Urinary bladder (tissue), 4 donors: ENCODE results near the gene METTL9. TPM values are rescaled to one million over a fixed set of nuclear protein-coding genes. Genes with fewer than 3 reads are reported as not detected.
"Not testable (repeated sequence)": the region's sequence is repeated elsewhere in the genome, so short reads cannot be mapped to it uniquely, and the experiment has no call there.

Source experiments
- DNase-seq: peaks from one replicate; pipeline ENCODE4 v3.0.0-alpha.2; 2015; ENCODE audit errors: extremely low spot score
- H3K27ac ChIP-seq: one replicate; pipeline ENCODE4 v1.5.1; 2013; ENCODE audit warnings: low read depth, mild to moderate bottlenecking, moderate library complexity
- H3K36me3 ChIP-seq: one replicate; pipeline ENCODE4 v1.6.1; 2013; ENCODE audit warnings: mild to moderate bottlenecking, moderate library complexity; ENCODE audit not compliant: insufficient read depth
- H3K4me1 ChIP-seq: one replicate; pipeline ENCODE4 v1.6.1; 2013; ENCODE audit warnings: mild to moderate bottlenecking, moderate library complexity; ENCODE audit not compliant: insufficient read depth
- H3K4me3 ChIP-seq: one replicate; pipeline ENCODE4 v1.5.1; 2013; ENCODE audit warnings: low read depth, low read length
- WGBS: extraction: QIAGEN DNeasy Blood & Tissue Kit; methylation state at CpG from one replicate; pipeline ENCODE4 v1.1.7; 2013; 5-methylcytosine and 5-hydroxymethylcytosine counted together
- polyA plus RNA-seq: library from polyadenylated mRNA; stranded (reverse); fragments of 200-250 nt; gene quantifications from one replicate; pipeline ENCODE4 v1.2.3, GENCODE V29; 2013
- total RNA-seq: library from RNA; depleted of rRNA; stranded (reverse); fragments of >200 nt; gene quantifications from one replicate; pipeline ENCODE4 v1.2.3, GENCODE V29; 2014
- donor health status: healthy with polysubstance abuse.
- donor health status: healthy.

METTL9 gene
- total and polyA plus RNA-seq, 2 donors, result 66.2 to 163 TPM

- 67% methylated on average over 7 of the region's 7 CpGs for WGBS
- no peak for DNase-seq
- no peak overlapping the region for H3K4me3 ChIP-seq
- no peak overlapping the region for H3K27ac ChIP-seq
- H3K36me3 ChIP-seq, result no peaks in the 10 kb centered on the region
- no peaks in the 10 kb centered on the region for H3K4me1 ChIP-seq
These were observed 43.5 kb downstream of the METTL9 start for GRCh38 chr16:21642861-21643260.

DNA sequence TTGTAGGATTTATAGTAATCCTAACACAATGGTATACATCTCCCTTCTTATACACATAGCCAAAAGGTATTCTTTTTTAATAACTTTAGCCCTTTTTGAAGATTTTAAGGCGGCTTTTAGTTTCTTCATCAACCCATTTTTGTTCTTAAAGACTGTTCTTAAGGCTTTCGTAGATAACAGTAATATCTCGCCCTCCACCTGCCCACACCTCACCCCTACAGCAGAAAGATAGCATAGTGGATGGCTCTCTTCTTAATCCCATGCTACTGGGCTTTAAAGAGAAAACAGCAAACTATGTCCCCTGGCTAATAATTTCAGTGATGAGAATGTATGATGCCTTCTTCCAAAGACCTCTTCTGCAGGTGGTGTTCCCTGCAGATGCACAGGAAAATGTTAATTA is 44.4 kb downstream of the METTL9 start:
- WGBS, result 99% methylated on average over 3 of the region's 3 CpGs
- DNase-seq, result no peak
- no peak overlapping the region for H3K27ac ChIP-seq
- no peaks in the 10 kb centered on the region for H3K36me3 ChIP-seq
- H3K4me3 ChIP-seq, result no peak overlapping the region
- no peaks in the 10 kb centered on the region for H3K4me1 ChIP-seq

- no peak for DNase-seq
- Histone ChIP-seq H3K4me3 (no peak overlapping the region), H3K4me1 (no peaks in the 10 kb centered on the region), H3K27ac (no peak overlapping the region), H3K36me3 (no peaks in the 10 kb centered on the region)
- 68% methylated on average over 4 of the region's 4 CpGs for WGBS
These were observed 45.3 kb downstream of the METTL9 start for GRCh38 chr16:21644674-21645073.

DNA sequence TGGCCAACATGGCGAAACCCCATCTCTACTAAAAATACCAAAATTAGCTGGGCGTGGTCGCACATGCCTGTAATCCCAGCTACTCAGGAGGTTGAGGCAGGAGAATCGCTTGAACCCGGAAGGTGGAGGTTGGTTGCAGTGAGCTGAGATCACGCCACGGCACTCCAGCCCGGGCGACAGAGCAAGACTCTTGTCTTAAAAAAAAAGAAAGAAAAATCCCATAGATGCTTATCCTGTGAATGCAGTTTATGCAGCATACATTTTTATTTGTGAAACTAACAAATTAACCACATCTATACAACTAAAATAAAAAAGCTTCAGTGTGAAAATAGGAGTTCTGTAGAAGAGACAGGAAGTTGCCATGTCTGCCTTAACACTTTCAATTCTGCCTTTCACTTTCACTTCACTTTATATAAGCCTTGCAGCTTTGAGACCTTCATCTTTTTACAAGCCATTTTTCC is 45.9 kb downstream of the METTL9 start:
- Histone ChIP-seq H3K27ac (no peak overlapping the region), H3K36me3 (no peaks in the 10 kb centered on the region), H3K4me3 (peak overlapping the region; percentile 23), H3K4me1 (no peaks in the 10 kb centered on the region)
- DNase-seq, result no peak
- WGBS, result 65% methylated on average over 9 of the region's 9 CpGs

DNA sequence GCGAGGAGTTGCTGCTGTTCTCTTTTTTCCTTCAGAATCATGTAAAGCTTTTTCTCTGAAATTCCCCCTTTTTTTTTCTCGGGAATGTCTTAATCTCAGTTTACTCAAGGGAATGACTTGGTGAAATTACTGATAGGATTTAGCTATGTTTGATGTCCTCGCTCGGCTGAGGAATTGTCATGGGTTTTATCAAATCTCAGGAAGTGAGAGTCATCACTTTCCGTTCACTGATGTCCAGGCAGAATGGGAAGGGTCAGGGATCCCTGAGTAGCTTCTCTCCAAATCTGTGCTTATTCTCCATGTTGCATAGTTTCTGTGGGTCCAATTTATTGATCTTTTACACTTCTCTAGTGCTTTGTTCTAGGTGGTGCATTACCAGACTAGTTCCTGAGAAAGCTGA is 46.7 kb downstream of the METTL9 start:
- Histone ChIP-seq H3K27ac (no peak overlapping the region), H3K36me3 (no peaks in the 10 kb centered on the region), H3K4me1 (no peaks in the 10 kb centered on the region), H3K4me3 (peak overlapping the region; percentile 8)
- WGBS, result 49% methylated on average over 5 of the region's 5 CpGs
- DNase-seq, result no peak

DNA sequence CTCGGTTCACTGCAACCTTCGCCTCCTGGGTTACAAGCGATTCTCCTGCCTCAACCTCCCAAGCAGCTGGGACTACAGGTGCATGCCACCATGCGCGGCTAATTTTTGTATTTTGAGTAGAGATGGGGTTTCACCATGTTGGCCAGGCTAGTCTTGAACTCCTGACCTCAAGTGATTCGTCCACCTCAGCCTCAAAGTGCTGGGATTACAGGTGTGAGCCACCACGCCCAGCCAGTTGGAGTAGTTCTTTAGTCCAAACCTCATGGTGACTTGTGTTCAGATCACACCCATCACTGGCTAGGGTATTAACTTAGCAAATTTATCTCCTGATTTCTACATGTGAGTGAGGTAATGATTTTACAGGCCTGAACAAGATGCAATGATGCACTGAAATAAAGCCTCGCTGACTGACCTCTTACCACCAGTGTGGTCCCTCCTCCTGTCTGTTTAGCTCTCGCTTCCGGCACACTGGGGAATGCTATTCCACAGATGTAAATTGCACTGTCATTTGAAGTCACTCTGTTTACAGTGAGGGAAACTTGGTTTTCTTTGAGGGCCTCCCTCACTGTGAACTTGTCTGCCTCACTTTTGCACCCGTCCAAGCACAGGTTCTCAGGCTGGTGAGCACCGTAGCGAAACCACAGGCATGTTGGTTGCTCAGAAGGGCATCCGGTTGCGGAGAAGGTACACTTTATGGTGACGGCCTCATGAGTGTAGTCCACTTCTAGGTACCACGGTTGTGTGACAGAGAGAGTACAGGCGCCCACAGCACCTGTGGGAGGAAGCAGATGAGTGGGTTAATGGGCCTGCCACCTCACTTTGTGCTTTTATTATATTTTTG is 47.6 kb downstream of the METTL9 start:
- WGBS, result 92% methylated on average over 18 of the region's 18 CpGs
- H3K27ac ChIP-seq, result no peak overlapping the region
- no peak for DNase-seq

DNA sequence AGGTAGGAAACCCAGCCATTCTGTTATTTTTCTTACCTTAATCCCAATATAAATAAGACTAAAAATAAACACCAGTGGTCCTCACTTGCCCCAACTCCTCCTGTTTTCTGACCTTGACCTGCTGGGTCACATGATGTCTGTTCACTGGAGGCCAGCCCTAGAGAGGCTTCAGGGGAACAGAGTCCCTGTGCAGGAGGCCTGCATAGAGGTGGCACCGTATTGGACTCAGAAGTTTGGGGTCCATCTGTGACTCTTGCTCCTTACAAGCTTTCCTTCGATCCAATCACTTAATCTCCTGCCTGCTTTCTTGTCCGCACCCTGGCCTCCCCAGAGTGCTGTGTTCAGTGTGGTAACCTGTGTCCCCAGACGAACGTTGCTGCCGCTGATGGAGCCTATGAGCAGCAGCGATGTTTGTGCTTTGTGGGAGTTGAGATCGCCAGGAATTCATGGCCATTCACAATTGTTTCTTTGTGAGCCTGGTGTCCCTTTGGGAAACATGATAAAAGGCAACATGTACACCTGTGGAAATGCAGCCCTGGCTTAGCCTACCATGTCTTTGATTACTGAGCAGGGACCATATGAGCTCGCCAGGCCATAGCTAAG is 48.3 kb downstream of the METTL9 start:
- 89% methylated on average over 9 of the region's 9 CpGs for whole genome bisulfite sequencing
- Histone ChIP-seq H3K4me3 (no peak overlapping the region), H3K4me1 (no peaks in the 10 kb centered on the region), H3K36me3 (no peaks in the 10 kb centered on the region), H3K27ac (no peak overlapping the region)
- no peak for DNase-seq

More for the DNA sequence above, 47.6 kb downstream of the METTL9 start:
- H3K36me3 ChIP-seq, result no peaks in the 10 kb centered on the region
- H3K4me3 ChIP-seq, result no peak overlapping the region
- no peaks in the 10 kb centered on the region for H3K4me1 ChIP-seq

DNA sequence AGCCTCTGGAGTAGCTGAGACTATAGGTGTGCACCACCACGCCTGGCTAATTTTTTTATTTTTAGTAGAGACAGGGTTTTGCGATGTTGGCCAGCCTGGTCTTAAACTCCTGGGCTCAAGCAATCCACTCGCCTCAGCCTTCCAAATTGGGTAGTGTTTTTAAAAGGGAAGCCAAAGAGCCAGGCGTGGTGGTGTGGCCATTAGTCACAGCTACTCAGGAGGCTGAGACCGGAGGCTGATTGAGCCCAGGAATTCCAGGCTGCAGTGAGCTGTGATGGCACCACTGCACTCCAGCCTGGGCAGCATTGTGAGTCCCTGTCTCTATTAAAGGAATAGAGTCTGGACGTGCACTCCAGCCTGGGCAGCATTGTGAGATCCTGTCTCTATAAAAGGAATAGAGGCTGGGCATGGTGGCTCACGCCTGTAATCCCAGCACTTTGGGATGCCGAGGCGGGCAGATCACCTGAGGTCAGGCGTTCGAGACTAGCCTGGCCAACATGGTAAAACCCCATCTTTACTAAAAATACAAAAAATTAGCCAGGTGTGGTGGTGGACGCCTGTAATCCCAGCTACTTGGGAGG is 50.5 kb downstream of the METTL9 start:
- not testable (repeated sequence) for H3K36me3 ChIP-seq, H3K27ac ChIP-seq, H3K4me1 ChIP-seq, DNase-seq, H3K4me3 ChIP-seq
- WGBS, result 94% methylated on average over 12 of the region's 12 CpGs

DNA sequence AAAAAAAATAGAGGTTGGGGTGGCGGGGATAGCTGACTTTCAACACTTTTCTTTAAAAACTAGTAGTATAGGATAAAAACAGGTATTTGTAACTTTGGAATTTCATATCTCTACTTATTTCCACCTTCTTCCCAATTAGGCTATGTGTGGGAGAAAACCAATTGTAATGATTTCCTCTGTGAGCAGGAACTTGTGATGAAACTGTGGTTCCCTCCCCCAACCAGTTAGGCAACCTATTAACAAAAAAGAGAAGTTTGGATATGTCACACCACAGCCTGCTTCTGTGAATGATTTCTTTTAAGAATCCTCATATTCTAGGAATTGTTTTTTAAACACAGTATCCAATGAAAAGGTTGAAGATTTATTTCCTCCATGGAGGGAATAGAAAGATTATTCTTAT is 51.1 kb downstream of the METTL9 start:
- no peak for DNase-seq
- no peak overlapping the region for H3K4me3 ChIP-seq
- no peak overlapping the region for H3K27ac ChIP-seq
- no peaks in the 10 kb centered on the region for H3K36me3 ChIP-seq
- H3K4me1 ChIP-seq, result no peaks in the 10 kb centered on the region
- WGBS, result 94% methylated on average over 1 of the region's 1 CpG

- H3K27ac ChIP-seq, result no peak overlapping the region
- no peaks in the 10 kb centered on the region for H3K36me3 ChIP-seq
- no peak overlapping the region for H3K4me3 ChIP-seq
- no peaks in the 10 kb centered on the region for H3K4me1 ChIP-seq
- 95% methylated on average over 3 of the region's 3 CpGs for WGBS
- DNase-seq, result no peak
These were observed 52.1 kb downstream of the METTL9 start for GRCh38 chr16:21651515-21651914.

DNA sequence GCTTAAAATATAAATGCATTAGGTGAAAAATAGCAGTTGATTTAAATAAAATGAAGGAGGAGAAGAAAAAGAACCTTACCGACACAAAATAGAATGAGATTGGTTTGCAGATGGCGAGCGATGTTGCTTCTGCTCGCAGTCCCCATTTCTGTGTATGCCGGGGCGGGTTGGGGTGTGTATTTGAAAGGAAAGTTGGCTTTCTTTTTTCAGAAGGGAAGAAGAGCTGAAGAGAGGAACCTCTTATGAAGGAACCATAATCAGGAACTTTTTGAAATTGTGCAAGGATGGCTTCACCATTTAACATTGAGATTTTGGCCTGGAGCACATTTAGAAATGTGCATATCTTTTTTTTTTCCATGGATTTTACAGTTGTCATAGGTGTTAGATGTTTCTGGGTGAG is 53.1 kb downstream of the METTL9 start, which contains the start of gene IGSF6:
IGSF6 (minus strand) TSS at position 156 of the 400 bp plus-strand sequence; CDS start at position 146, 10 bp downstream.
- H3K36me3 ChIP-seq, result no peaks in the 10 kb centered on the region
- DNase-seq, result no peak
- no peak within 1 kb of the TSS for H3K27ac ChIP-seq
- H3K4me1 ChIP-seq, result no peaks in the 10 kb centered on the region
- H3K4me3 ChIP-seq, result no peak within 1 kb of the TSS
- 94% methylated on average over 6 of the region's 6 CpGs for whole genome bisulfite sequencing

DNA sequence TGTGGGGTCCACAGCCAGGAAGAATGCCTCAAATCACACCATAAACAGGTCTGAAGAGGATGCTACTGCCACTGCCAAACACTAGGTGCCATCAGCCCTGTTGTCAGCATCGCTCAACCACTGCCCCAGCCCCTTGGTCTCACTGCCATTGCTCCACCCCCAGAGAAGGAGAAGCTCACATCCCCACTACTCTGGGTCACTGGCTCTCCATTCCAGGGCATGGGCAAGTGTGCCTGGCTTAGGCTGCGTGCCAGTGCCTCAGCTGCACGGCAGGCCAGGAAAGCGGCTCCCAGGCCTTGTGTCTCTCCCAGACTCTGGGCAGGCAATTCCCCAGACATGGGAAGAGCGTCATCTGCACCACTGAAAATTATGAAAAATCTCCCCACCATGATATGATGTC is 54.2 kb downstream of the METTL9 start:
- Histone ChIP-seq H3K4me3 (no peak overlapping the region), H3K4me1 (no peaks in the 10 kb centered on the region), H3K27ac (no peak overlapping the region), H3K36me3 (no peaks in the 10 kb centered on the region)
- 89% methylated on average over 5 of the region's 5 CpGs for WGBS
- DNase-seq, result no peak

GRCh38 chr16:21654466-21654865 is 55.1 kb downstream of the METTL9 start:
- DNase-seq, result no peak
- no peak overlapping the region for H3K4me3 ChIP-seq
- no peak overlapping the region for H3K27ac ChIP-seq
- WGBS, result 93% methylated on average over 1 of the region's 1 CpG
- no peaks in the 10 kb centered on the region for H3K36me3 ChIP-seq
- H3K4me1 ChIP-seq, result no peaks in the 10 kb centered on the region

GRCh38 chr16:21654881-21655280 is 55.5 kb downstream of the METTL9 start:
- Histone ChIP-seq H3K4me3 (no peak overlapping the region), H3K4me1 (no peaks in the 10 kb centered on the region), H3K36me3 (no peaks in the 10 kb centered on the region), H3K27ac (no peak overlapping the region)
- DNase-seq, result no peak
- WGBS, result 50% methylated on average over 2 of the region's 2 CpGs
